Vagina (tissue), 2 donors: ENCODE data around the gene WWTR1.

Experiments used
- CTCF ChIP-seq, 3 experiments: fragments of 450-650 bp in 2 of 3; fragments of 200-600 bp in 1 of 3; sonication (generic) in 1 of 3; IDR thresholded peaks; one replicate each; pipeline ENCODE4 v1.5.1; 2017 to 2019; ENCODE audit warnings: antibody characterized with exemption in 3 of 3, mild to moderate bottlenecking in 2 of 3, moderate library complexity in 2 of 3
- POLR2A ChIP-seq, 2 donors: fragments of 450-650 bp; IDR thresholded peaks; one replicate each; pipeline ENCODE4 v1.6.1; 2017; ENCODE audit warnings: antibody characterized with exemption in 2 of 2, mild to moderate bottlenecking in 2 of 2, moderate library complexity in 2 of 2
- POLR2AphosphoS5 ChIP-seq, 2 donors: sonication (generic); formaldehyde crosslinking; IDR thresholded peaks; one replicate each; pipeline ENCODE4 v1.9.0; 2017; ENCODE audit warnings: antibody characterized with exemption in 2 of 2, mild to moderate bottlenecking in 2 of 2, low read depth in 1 of 2; ENCODE audit not compliant: insufficient read depth in 1 of 2

- no peak for TF ChIP-seq CTCF (IDR thresholded peaks at IDR 0.05)
- no peak for TF ChIP-seq POLR2AphosphoS5 (IDR thresholded peaks at IDR 0.05; ENCODE audit: insufficient read depth in 1 of 2, low read depth in 1 of 2)
- no peak for TF ChIP-seq POLR2A (IDR thresholded peaks at IDR 0.05)
These were observed 20.6 kb upstream of the WWTR1 start for GRCh38 chr3:149678351-149678950.
